Measurements from ENCODE around the gene APOC3.

The APOC3 gene

DNA sequence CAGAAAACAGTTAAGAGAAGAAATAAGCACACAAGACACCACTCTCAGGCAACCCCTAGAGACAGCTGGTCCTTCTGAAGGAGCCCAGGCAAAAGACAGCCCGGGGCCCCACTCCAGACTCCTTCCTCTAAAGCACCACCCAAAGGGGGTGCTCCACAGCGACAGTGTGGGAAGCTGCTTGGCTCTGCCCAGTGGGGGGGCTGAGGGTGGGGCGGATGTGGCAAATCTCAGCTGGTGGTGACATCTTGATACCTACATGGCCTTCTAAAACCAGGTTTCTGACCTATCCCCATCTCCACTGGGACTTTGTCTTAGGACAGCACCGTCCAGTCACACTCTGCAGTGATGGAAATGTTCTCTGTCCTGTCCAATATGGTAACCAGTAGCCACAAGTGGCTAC lies 17.9 kb downstream of the APOC3 start:
- Histone ChIP-seq H3K4me2 (ENCODE audit: low read length) (no peak overlapping the region), H3K4me1 (no peaks in the 10 kb centered on the region), H3K36me3 (ENCODE audit: control insufficient read depth, insufficient read depth, low read length) (no peaks in the 10 kb centered on the region), H3K27me3 (ENCODE audit: control insufficient read depth, insufficient read depth, low read length) (no peaks in the 10 kb centered on the region), H2AFZ (no peak overlapping the region), H3K9me3 (ENCODE audit: control insufficient read depth, low read length) (no peaks in the 10 kb centered on the region), H3K27ac (no peak overlapping the region), H3K4me3 (ENCODE audit: low read depth, low read length) (no peak overlapping the region), H3K79me2 (no peaks in the 10 kb centered on the region), H3K9ac (no peak overlapping the region)
- TF ChIP-seq, protein P1, sequence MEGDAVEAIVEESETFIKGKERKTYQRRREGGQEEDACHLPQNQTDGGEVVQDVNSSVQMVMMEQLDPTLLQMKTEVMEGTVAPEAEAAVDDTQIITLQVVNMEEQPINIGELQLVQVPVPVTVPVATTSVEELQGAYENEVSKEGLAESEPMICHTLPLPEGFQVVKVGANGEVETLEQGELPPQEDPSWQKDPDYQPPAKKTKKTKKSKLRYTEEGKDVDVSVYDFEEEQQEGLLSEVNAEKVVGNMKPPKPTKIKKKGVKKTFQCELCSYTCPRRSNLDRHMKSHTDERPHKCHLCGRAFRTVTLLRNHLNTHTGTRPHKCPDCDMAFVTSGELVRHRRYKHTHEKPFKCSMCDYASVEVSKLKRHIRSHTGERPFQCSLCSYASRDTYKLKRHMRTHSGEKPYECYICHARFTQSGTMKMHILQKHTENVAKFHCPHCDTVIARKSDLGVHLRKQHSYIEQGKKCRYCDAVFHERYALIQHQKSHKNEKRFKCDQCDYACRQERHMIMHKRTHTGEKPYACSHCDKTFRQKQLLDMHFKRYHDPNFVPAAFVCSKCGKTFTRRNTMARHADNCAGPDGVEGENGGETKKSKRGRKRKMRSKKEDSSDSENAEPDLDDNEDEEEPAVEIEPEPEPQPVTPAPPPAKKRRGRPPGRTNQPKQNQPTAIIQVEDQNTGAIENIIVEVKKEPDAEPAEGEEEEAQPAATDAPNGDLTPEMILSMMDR (IDR thresholded peaks at IDR 0.05): no peak

DNA sequence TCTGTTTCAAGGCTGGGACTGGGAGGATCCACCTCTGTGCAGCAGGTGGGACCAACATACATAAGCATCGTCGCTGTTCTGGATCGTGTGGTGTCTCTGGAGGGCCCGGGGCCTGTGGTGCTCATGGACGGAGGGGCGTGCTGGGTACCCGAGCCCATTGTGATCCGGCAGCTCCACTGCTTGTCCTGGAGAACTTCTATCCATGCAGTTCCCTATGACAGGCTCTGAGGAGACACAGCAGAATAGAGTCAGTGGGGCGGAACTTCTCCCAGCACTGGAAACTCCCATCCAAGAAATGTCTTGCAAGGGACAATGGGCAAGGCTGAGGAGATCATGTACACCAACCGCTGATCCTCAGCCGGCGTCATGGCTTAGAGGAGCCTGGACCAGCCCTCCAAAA lies 19.4 kb downstream of the APOC3 start:
- Histone ChIP-seq H3K4me1 (no peaks in the 10 kb centered on the region), H3K27me3 (ENCODE audit: control insufficient read depth, insufficient read depth, low read length) (no peaks in the 10 kb centered on the region), H3K36me3 (ENCODE audit: control insufficient read depth, insufficient read depth, low read length) (no peaks in the 10 kb centered on the region), H3K4me3 (ENCODE audit: low read depth, low read length) (no peak overlapping the region), H3K79me2 (no peaks in the 10 kb centered on the region), H3K9me3 (ENCODE audit: control insufficient read depth, low read length) (no peaks in the 10 kb centered on the region), H3K27ac (no peak overlapping the region), H3K9ac (no peak overlapping the region), H3K4me2 (ENCODE audit: low read length) (no peak overlapping the region), H2AFZ (no peak overlapping the region)
- TF ChIP-seq, protein P1 (IDR thresholded peaks at IDR 0.05): no peak

DNA sequence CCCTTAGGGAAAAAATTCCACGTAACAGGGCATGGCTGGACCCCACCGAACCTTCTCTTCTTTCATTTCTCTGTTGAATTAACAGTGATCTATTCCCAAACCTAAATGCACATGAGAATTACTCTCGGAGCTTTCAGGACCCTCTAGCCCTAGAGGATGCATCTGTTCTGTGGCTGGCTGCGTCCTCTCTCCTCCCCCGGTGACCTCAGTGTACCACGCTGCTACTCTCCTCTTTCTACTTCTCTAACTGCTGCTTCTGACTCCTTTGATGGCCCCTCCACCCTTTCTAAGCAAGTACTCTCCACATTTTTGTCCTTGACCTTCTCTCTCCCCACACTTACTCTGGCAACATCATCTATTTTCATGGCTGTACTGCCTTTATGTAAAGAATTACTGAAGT lies 19.8 kb downstream of the APOC3 start:
- Histone ChIP-seq H3K27ac (no peak overlapping the region), H3K4me1 (no peaks in the 10 kb centered on the region), H3K27me3 (ENCODE audit: control insufficient read depth, insufficient read depth, low read length) (no peaks in the 10 kb centered on the region), H3K4me3 (ENCODE audit: low read depth, low read length) (no peak overlapping the region), H3K9me3 (ENCODE audit: control insufficient read depth, low read length) (no peaks in the 10 kb centered on the region), H3K79me2 (no peaks in the 10 kb centered on the region), H2AFZ (no peak overlapping the region), H3K36me3 (ENCODE audit: control insufficient read depth, insufficient read depth, low read length) (no peaks in the 10 kb centered on the region), H3K9ac (no peak overlapping the region), H3K4me2 (ENCODE audit: low read length) (no peak overlapping the region)
- TF ChIP-seq, protein P1 (IDR thresholded peaks at IDR 0.05): no peak

DNA sequence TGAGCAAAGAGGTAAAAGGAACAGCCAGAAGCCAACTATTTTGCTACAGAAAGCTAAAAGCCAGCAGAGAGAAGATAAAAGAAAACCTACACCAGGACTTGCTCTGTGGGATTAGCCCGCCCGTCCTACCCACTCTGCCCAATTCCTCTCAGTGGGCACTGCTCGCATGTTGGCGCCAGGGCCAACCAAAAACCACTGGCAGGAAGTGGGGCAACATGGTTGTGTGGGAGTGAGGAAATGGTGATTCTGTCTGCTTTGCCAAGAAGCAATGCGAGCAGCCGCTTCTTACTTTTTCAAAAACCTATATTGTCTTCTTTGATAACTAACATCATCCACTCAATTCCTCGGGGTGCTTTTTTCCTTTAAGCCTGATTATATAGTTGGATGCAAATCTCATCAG lies 21.9 kb downstream of the APOC3 start:
- Histone ChIP-seq H3K27me3 (ENCODE audit: control insufficient read depth, insufficient read depth, low read length) (no peaks in the 10 kb centered on the region), H2AFZ (no peak overlapping the region), H3K27ac (no peak overlapping the region), H3K9me3 (ENCODE audit: control insufficient read depth, low read length) (no peaks in the 10 kb centered on the region), H3K4me2 (ENCODE audit: low read length) (no peak overlapping the region), H3K4me3 (ENCODE audit: low read depth, low read length) (no peak overlapping the region), H3K36me3 (ENCODE audit: control insufficient read depth, insufficient read depth, low read length) (no peaks in the 10 kb centered on the region), H3K4me1 (no peaks in the 10 kb centered on the region), H3K9ac (no peak overlapping the region), H3K79me2 (no peaks in the 10 kb centered on the region)
- TF ChIP-seq, protein P1 (IDR thresholded peaks at IDR 0.05): no peak

DNA sequence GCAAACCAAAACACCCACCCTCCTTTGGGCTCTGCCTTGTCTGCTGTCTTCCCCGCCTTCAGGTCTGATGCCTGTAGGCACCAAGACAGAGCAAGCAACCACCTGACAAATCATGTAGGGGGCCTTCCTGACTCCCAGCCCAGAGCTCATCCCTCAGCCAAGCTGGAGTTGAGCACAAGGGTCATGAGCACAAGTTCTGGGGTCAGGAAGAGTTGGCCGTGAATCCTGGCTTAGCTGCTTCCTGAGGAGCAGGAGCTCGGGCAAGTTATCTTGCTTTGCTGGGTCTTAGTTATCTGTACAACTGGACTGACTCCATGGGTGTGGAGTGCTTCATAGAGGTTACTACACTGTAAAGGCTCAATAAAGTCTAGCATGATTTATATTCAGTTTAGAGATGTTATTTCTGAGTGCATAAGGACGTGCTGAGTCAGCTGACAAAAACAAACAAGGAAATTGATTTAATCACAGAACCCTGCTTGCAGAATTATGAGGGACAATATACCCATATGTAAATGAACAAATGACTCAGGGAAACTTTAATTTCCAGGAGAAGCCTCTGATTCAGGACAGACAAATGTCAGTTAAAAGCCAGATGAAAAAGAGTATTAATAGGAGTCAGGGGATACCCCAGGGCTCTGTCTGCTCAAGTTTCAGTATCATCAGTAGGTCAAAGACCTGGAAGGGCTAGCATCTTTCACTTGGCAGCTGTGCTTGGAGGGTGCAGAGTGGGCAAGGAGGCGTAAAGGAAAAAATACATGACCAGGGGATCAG lies 22.7 kb downstream of the APOC3 start:
- no peaks in the 10 kb centered on the region for H3K9me3 ChIP-seq (ENCODE audit: control insufficient read depth, low read length)
- H3K4me1 ChIP-seq: no peaks in the 10 kb centered on the region
- H3K9ac ChIP-seq: no peak overlapping the region
- H3K27ac ChIP-seq: no peak overlapping the region
- TF ChIP-seq, protein P1 (IDR thresholded peaks at IDR 0.05): no peak
- no peak overlapping the region for H3K4me3 ChIP-seq (ENCODE audit: low read depth, low read length)
- no peaks in the 10 kb centered on the region for H3K79me2 ChIP-seq
- H3K27me3 ChIP-seq (ENCODE audit: control insufficient read depth, insufficient read depth, low read length): no peaks in the 10 kb centered on the region
- no peak overlapping the region for H2AFZ ChIP-seq
- H3K4me2 ChIP-seq (ENCODE audit: low read length): no peak overlapping the region
- no peaks in the 10 kb centered on the region for H3K36me3 ChIP-seq (ENCODE audit: control insufficient read depth, insufficient read depth, low read length)
